ENCODE measurements around the gene RBM20.

DNA sequence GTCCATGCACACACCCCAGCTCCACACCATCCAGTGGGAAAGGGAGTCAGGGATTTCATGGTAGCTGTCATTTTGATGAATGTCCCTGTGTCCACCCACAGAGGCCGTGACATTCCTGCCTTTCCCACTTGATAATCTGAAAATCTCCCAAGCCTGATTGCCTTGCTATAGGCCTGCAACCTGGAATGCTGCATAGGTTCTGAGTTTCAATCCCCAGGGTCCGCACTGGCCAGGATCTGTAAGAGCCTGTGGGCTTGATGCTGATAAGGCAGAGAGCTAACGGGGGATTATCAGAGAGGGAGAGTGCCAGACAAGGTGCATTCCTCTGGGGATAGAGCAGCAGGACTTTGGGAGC is 57.5 kb downstream of the RBM20 start:
- TF ChIP-seq, protein P1, sequence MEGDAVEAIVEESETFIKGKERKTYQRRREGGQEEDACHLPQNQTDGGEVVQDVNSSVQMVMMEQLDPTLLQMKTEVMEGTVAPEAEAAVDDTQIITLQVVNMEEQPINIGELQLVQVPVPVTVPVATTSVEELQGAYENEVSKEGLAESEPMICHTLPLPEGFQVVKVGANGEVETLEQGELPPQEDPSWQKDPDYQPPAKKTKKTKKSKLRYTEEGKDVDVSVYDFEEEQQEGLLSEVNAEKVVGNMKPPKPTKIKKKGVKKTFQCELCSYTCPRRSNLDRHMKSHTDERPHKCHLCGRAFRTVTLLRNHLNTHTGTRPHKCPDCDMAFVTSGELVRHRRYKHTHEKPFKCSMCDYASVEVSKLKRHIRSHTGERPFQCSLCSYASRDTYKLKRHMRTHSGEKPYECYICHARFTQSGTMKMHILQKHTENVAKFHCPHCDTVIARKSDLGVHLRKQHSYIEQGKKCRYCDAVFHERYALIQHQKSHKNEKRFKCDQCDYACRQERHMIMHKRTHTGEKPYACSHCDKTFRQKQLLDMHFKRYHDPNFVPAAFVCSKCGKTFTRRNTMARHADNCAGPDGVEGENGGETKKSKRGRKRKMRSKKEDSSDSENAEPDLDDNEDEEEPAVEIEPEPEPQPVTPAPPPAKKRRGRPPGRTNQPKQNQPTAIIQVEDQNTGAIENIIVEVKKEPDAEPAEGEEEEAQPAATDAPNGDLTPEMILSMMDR (IDR thresholded peaks at IDR 0.05 in 4 of 5, conservative IDR thresholded peaks at IDR 0.05 in 1 of 5) = no peak
- TF ChIP-seq POLR2A (IDR thresholded peaks at IDR 0.05) = no peak
